Endothelial cell of umbilical vein (primary cell): Measurements from ENCODE around the gene BARX1. TPM values are rescaled to one million over a fixed set of nuclear protein-coding genes. Genes with fewer than 3 reads are reported as not detected.

Source experiments
- BruUV-seq: library from RNA; stranded (reverse); fragments of 400-500 nt; replicated peaks from 2 replicates; lab custom pipeline; 2021; lab: Mats Ljungman, UMichigan
- CTCF ChIA-PET: fragments of 300-600, 350-600 bp; sonication (Branson Sonifier 250); formaldehyde crosslinking; loops from one replicate; lab custom pipeline; 2021; ENCODE audit warnings: antibody characterized with exemption, inconsistent platforms; lab: Charles Lee
- POLR2A ChIA-PET: fragments of 300-600, 350-600 bp; sonication (Branson Sonifier 250); formaldehyde crosslinking; loops from one replicate; lab custom pipeline; 2021; ENCODE audit warnings: antibody characterized with exemption, inconsistent platforms; lab: Charles Lee
- DNase-seq: peaks from one replicate; pipeline ENCODE4 v3.0.0-alpha.2; 2011; ENCODE audit warnings: low read depth, low spot score
- FAIRE-seq: peaks from 2 replicates; lab custom pipeline; 2011; peaks lifted over from hg19 to GRCh38; lab: Jason Lieb, UNC
- H2AFZ ChIP-seq: 2 replicates; pipeline ENCODE4 v1.6.0; 2012; ENCODE audit warnings: low read depth, low read length, control low read depth, inconsistent platforms
- H3K27ac ChIP-seq: 2 replicates; pipeline ENCODE4 v1.5.1; 2011; ENCODE audit warnings: low read depth, mild to moderate bottlenecking, control low read depth, low read length, moderate library complexity; ENCODE audit not compliant: insufficient read depth
- H3K27me3 ChIP-seq, 2 experiments: 2 replicates each; pipeline versions ENCODE4 v1.6.0 to v1.6.1; 2011; ENCODE audit warnings: low read length in 2 of 2, mixed read lengths in 1 of 2; ENCODE audit not compliant: control insufficient read depth in 2 of 2, insufficient read depth in 2 of 2
- H3K36me3 ChIP-seq, 2 experiments: 2 replicates in 1 of 2; 3 replicates in 1 of 2; pipeline ENCODE4 v1.5.1; 2011; ENCODE audit warnings: low read length in 2 of 2, mild to moderate bottlenecking in 1 of 2, moderate library complexity in 1 of 2; ENCODE audit not compliant: control insufficient read depth in 2 of 2, insufficient read depth in 2 of 2; ENCODE audit errors: extremely low read depth in 1 of 2
- H3K4me1 ChIP-seq: 3 replicates; pipeline ENCODE4 v1.5.1; 2011; ENCODE audit warnings: mild to moderate bottlenecking, low read length; ENCODE audit not compliant: control insufficient read depth, insufficient read depth; ENCODE audit errors: extremely low read depth
- H3K4me2 ChIP-seq: 2 replicates; pipeline ENCODE4 v1.6.1; 2011; ENCODE audit warnings: low read length, control low read depth, mixed read lengths; ENCODE audit not compliant: insufficient read depth
- H3K4me3 ChIP-seq, 3 experiments: fragments of 200-600 bp in 1 of 3; sonication (generic), shearing (Covaris generic) in 1 of 3; replicated peaks in 1 of 3; 2 replicates each; pipeline ENCODE4 v1.5.1; 2011 to 2016; ENCODE audit warnings: control low read depth in 3 of 3, low read length in 3 of 3, mild to moderate bottlenecking in 2 of 3, inconsistent platforms in 1 of 3, low read depth in 1 of 3, moderate library complexity in 1 of 3; ENCODE audit not compliant: insufficient read depth in 1 of 3
- H3K79me2 ChIP-seq: 2 replicates; pipeline ENCODE4 v1.6.0; 2012; ENCODE audit warnings: low read length, inconsistent platforms; ENCODE audit not compliant: control insufficient read depth, insufficient read depth
- H3K9ac ChIP-seq: replicated peaks from 2 replicates; pipeline ENCODE3; 2011; ENCODE audit warnings: low read length, control low read depth; ENCODE audit not compliant: insufficient read depth; ENCODE audit errors: extremely low read depth
- H3K9me1 ChIP-seq: replicated peaks from 3 replicates; pipeline ENCODE4 v1.6.0; 2011; ENCODE audit warnings: mild to moderate bottlenecking, low read length; ENCODE audit not compliant: control insufficient read depth, insufficient read depth; ENCODE audit errors: extremely low read depth
- H3K9me3 ChIP-seq: replicated peaks from 2 replicates; pipeline ENCODE4 v1.5.1; 2012; ENCODE audit warnings: low read length, inconsistent platforms; ENCODE audit not compliant: control insufficient read depth, insufficient read depth
- H4K20me1 ChIP-seq: replicated peaks from 2 replicates; pipeline ENCODE3; 2011; ENCODE audit warnings: mild to moderate bottlenecking, low read length; ENCODE audit not compliant: control insufficient read depth, insufficient read depth; ENCODE audit errors: extremely low read depth
- CTCF ChIP-seq, 2 donors: IDR thresholded peaks; 1 replicate in 1 of 2; 2 replicates in 1 of 2; pipeline ENCODE4 v1.5.1; 2011; ENCODE audit warnings: low read length in 2 of 2, mild to moderate bottlenecking in 2 of 2, moderate library complexity in 2 of 2, control low read depth in 1 of 2, inconsistent platforms in 1 of 2, low read depth in 1 of 2; ENCODE audit not compliant: insufficient read depth in 1 of 2; ENCODE audit errors: extremely low read depth in 1 of 2
- EZH2 ChIP-seq: IDR thresholded peaks from 2 replicates; pipeline ENCODE4 v1.6.1; 2012; ENCODE audit warnings: borderline replicate concordance, low read depth, mild to moderate bottlenecking, moderate library complexity, low read length, inconsistent platforms; ENCODE audit not compliant: severe bottlenecking
- FOS ChIP-seq: IDR thresholded peaks from 2 replicates; pipeline ENCODE4 v1.6.1; 2011; ENCODE audit warnings: mild to moderate bottlenecking, low read length, moderate library complexity, borderline replicate concordance; ENCODE audit not compliant: insufficient read depth
- GATA2 ChIP-seq: IDR thresholded peaks from 2 replicates; pipeline ENCODE4 v1.7.0; 2011; ENCODE audit warnings: low read depth, mild to moderate bottlenecking, moderate library complexity, mixed read lengths, low read length; ENCODE audit not compliant: insufficient read length, insufficient read depth
- JUN ChIP-seq: IDR thresholded peaks from 2 replicates; pipeline ENCODE4 v1.6.1; 2011; ENCODE audit warnings: borderline replicate concordance, low read depth; ENCODE audit not compliant: insufficient read length, insufficient read depth
- MAX ChIP-seq: IDR thresholded peaks from 2 replicates; pipeline ENCODE4 v1.6.1; 2011; ENCODE audit not compliant: insufficient read depth, insufficient read length
- MYC ChIP-seq: IDR thresholded peaks from one replicate; pipeline ENCODE4 v1.6.1; 2011; ENCODE audit warnings: mild to moderate bottlenecking, low read depth, low read length
- POLR2A ChIP-seq: IDR thresholded peaks from 2 replicates; pipeline ENCODE4 v1.6.1; 2012; ENCODE audit warnings: low read depth, mild to moderate bottlenecking, control low read depth, low read length
- POLR2AphosphoS5 ChIP-seq: IDR thresholded peaks from 2 replicates; pipeline ENCODE4 v1.6.1; 2012; ENCODE audit warnings: low read depth, mild to moderate bottlenecking, control low read depth, low read length, moderate library complexity; ENCODE audit not compliant: insufficient read depth
- dilution Hi-C: fragments of 300-500 bp; cut with MboI; formaldehyde crosslinking; loops from one replicate; pipeline ENCODE4 v1.15.0; 2019; ENCODE audit warnings: low sequenced_read_pairs; ENCODE audit not compliant: extremely low pct_ligation_motif_present
- intact Hi-C: fragments of 100-400 bp; cut with micrococcal nuclease; formaldehyde crosslinking; loops from one replicate; pipeline ENCODE4 v1.10.0; 2022
- polyA plus RNA-seq, 4 experiments: library from polyadenylated mRNA; depleted of rRNA in 3 of 4; stranded (reverse) in 3 of 4; unstranded in 1 of 4; fragments of >200 nt; gene quantifications; 2 replicates each; pipeline versions ENCODE4 v1.2.1 to v1.2.3, GENCODE V29; 2011 to 2012; ENCODE audit warnings: missing spikeins in 1 of 4
- total RNA-seq: library from RNA; stranded (reverse); gene quantifications from 2 replicates; pipeline ENCODE4 v1.2.3, GENCODE V29; 2021

Gene BARX1
- total and polyA plus RNA-seq, 2 donors (not counting 3 experiments of a cell fraction or from before 2014, with no cell fraction given): not detected

GRCh38 chr9:93930070-93930469, 25.1 kb downstream of the BARX1 start:
- H3K4me1 ChIP-seq: no peaks in the 10 kb centered on the region
- intact Hi-C loops: no loop called here
- DNase-seq: no peak
- ChIA-PET CTCF (interaction anchor here (0.6 to 1.1 kb wide), 2 partner anchors 16 to 55 kb away, joined by 3 to 5 read pairs; no protein-coding TSS in a partner anchor), POLR2A (no interaction called here)
- no peak overlapping the region for H3K9ac ChIP-seq
- H3K36me3 ChIP-seq: no peaks in the 10 kb centered on the region
- no peak overlapping the region for H3K27ac ChIP-seq
- peaks cover 5% of the 10 kb centered on the region in 2 experiments for H3K27me3 ChIP-seq
- H3K4me2 ChIP-seq: no peak overlapping the region
- no peaks in the 10 kb centered on the region for H3K79me2 ChIP-seq
- H2AFZ ChIP-seq: no peak overlapping the region
- H3K9me1 ChIP-seq: no peaks in the 10 kb centered on the region
- BruUV-seq: no TSS peak
- H4K20me1 ChIP-seq: no peaks in the 10 kb centered on the region
- TF ChIP-seq POLR2A: no peak
- TF ChIP-seq JUN: no peak
- no peak for TF ChIP-seq POLR2AphosphoS5
- no peak for TF ChIP-seq EZH2
- no peak for TF ChIP-seq MYC
- no peak for TF ChIP-seq FOS
- no peak for TF ChIP-seq CTCF (IDR thresholded peaks at IDR 0.05; ENCODE audit: extremely low read depth in 1 of 2, insufficient read depth in 1 of 2, low read depth in 1 of 2, low read length in 2 of 2)
- TF ChIP-seq GATA2: no peak
- no peak for TF ChIP-seq MAX
- H3K4me3 ChIP-seq: no peak overlapping the region
- dilution Hi-C loops: no loop called here
- no peak for FAIRE-seq
- H3K9me3 ChIP-seq: no peaks in the 10 kb centered on the region
